Esophagus mucosa (tissue), 1 donor: ENCODE measurements around the gene MAPKAP1. TPM values are rescaled to one million over a fixed set of nuclear protein-coding genes. Genes with fewer than 3 reads are reported as not detected.

Experiments
- ATAC-seq: fragments of 200-7000 bp; cut with Tn5 transposase; one replicate; pipeline ENCODE4 v1.9.1; 2020
- total RNA-seq: library from RNA; stranded (reverse); gene quantifications from one replicate; pipeline ENCODE4 v1.2.4, GENCODE V29; 2023
- donor health status: DM: yes; HTN: yes; CAD: no.

Gene MAPKAP1
- total RNA-seq, 1 donor from 2014 or later = 57.1 TPM

DNA sequence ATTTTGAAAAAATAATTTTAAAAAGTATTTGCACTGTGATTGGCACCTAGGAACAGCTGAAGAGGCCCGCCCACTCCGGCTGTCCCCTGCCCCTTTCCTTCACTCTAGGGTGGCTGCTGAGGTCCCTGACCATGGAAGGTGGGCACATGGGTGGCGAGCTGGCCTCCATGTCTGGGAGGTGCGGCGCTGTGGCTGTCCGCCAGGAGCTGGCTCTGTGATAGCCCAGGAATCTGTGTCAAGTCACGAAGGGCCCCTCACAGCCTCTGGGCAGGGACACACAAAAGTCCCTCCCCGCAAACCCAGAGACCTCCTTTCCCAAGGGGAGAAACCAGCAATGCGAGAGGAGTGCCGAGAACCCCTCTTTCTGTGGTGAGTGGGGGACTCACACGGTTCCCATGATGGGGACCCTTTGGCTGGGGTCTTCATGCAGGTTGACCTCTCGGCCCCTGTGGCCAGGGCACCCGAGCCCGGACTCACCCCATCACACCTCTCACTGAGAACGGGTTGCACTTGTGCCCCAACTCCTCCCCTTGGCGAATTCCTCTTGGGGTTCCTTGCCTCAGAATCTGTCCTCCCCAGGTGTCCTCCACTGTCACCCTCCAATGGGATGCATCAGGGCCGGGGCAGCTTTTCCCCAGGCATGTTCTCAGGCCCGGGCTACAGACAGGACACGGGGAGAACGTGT is 277.4 kb downstream of the MAPKAP1 start:
- ATAC-seq = no peak

DNA sequence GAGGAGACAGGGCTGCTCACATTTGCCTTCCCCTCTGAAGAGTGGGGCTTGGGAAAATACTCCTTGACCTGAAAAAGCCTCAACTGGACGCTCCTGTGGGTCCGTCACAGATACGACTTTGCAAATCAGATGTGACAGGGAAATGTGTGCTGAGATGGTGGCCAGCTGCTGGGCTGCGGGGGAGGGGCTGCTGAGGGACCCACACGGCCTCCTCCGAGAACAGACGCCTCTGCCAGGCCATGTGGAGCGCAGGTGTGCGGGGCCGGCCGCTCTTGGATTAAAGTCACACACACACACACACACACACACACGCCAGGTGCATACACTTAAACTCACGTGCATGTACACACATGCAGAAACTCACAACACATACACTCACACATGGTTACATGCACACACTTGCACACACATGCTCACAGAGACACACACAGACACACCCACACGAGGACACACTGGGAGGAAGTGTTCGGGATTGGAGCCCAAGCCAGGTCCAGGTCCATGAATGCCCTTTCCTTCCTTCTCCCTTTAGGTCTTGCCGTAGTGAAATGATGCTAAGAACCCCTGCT is 278.0 kb downstream of the MAPKAP1 start:
- no peak for ATAC-seq

DNA sequence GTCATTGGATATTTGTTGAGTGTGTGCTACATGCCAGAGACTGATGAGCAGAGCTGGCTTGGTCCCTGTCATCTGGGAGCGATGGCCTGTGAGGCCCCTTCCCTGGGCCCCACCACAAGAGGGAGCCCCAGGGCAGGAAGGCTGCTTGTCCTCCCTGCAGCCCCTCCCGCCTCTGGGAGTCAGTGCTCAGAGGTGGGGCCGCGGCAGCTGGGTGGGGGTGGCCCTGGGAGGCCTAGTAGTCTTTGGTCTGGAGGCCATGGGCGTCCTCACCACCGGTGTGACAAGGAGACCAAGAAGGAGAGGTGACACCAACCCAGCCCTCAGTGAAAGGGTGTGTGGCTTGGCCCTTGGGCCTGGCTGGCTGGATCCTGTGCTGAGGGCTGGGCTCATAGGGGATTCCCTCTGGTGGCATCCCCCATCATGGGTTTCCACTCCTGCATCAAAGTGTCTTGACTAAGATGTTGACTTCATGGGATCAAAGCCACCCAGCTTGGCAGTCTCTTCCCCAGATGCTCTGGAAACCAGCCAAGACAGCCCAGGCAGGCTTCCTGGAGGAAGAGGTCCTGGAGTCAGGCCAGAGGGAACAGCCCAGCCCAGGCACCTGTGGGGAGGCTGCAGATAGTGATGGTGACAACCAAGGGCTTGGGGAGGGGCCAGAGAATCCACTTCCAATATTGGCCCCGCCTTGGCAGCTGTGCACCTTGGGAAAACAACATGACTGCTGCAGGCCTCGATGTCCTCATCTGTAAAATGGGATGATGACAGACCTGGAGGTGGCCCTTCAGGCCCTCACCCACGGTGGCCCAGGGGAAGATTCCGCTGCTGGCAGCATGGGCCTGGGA is 278.7 kb downstream of the MAPKAP1 start:
- ATAC-seq = peak; percentile 16

DNA sequence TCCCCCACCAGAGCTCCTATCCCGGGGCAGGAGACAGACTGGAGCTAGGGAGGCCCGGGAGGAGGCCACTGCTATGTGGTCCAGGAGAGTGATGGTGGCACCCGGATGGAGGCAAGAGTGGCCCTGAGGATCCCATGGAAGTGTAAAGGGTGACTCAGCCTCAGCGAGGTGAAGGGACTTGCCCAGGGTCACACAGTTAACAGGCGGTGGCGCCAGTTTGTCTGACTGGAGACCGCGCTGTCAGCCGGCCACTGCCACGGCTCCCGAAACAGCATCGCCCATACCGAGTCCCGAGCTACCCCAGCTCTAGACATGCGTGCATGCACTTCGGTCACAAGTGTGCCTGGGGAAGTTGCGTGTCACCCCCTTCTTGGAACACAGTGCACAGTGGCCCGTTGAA is 279.5 kb downstream of the MAPKAP1 start:
- ATAC-seq = no peak

DNA sequence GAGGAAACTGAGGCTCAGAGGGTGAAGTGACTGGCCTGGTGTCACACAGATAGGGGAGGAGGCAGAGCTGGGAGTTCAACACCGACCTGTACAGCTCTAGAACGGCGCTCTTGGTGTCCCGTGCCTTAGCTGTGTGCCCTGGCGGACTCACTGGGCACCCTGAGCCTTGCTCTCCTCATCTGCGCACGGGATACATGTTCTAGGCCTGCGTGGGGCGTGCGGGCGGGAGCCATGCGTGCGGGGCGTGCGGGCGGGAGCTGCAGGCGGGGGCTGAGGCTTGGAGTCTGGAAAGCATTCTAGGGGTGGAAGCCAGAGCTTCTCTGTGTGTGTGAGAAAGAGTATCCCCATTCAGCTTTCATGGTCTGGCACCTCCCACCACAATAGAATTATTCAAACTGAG is 280.1 kb downstream of the MAPKAP1 start:
- no peak for ATAC-seq

DNA sequence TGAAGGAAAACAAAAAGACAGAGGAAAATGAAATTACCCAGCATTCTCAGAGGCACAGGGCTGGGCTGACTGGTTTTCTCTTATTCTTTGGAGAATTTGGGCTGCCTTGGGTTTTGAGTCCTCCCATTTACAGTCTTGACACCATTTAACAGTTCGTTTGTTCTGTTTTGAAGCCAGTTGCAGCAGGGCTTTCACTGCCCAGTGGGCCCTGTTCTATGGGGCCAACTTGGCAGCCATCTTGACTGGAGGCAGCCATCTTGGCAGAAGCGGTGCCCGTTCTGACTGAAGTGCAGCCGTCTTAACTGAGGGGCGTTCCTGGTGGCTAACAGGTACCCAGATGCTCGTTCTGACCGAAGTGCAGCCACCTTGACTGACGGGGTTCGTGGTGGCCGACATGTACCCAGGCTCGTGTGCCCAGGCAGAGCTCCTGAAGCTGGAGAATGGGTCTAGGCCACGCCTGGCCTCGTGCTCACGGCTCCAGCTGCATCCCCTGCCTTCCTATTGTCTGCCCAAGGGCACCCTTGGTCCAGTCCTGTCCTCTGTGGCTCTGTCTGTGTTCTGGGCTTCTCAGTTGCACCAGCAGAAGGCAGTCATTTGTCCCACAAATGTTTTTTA is 281.0 kb downstream of the MAPKAP1 start:
- ATAC-seq = no peak

DNA sequence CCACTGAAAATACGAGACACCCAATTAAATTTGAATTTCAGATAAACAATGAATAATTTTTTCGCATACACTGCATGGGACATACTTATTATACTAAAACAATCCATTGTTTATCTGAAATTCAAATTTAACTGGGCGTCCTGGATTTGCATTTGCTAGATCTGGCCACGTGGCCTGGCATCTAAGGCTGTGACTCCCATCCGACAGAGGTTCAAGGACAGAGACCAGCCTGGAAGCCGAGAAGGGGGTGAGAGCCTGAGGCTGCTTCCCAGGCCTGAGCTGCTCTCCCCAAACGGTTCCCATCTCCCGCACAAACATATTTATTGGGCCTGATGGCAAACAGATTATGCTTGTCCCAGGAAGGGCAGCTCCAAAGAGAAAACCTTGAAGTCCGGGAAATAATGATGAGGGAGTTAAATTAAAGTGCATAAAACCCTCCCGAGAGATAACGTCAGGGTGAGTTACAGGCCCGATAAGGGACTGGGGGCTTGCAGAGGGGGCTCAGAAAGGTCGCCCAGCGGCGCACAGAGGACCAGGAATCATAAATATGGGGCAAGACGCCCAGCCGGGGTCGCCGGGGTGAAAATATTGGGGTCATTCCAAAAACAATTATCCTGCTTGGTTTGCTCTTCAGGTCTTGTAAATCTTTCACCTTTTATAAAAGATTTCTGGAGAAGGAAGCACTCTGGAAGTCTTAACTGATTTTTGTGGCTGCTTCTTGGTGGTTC is 281.7 kb downstream of the MAPKAP1 start:
- ATAC-seq = no peak

DNA sequence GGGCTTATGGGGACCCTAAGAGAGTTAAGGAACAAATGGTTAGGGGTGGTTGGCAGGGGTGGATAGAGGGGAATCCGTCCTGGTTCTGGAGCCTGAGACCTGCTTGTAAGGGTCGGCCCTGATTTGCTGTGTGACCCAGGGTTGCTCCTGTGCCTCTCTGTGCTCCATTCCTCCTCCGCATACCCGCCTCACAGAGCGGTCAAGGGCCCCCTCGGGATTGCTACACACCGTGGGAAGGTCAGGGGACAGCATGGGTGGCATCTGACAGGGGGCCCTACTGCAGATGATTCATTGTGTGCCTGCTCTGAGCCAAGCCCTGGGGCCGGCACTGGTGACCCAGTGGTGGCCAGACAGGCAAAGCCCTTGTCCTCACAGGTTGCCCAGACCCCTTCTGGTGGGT is 283.0 kb downstream of the MAPKAP1 start:
- no peak for ATAC-seq

DNA sequence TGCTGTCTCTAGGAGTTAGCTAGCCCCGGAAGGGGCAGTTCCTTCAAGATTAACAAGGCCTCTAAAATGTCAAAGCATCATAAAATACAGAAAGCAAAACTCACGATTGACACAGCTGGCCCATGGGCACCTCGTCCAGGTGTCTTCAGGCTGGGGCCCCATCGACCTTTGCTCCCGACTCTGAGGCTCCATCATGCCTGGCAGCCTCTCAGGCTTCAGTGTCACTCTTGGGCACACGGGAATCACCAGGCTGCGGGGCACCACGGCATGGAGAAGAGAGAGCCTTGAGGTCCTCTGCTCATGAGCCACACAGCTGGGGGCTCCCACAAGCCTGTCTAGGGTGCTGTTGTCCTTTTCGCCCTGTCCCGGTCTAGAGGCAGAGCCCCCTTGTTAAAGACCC is 284.2 kb downstream of the MAPKAP1 start:
- ATAC-seq = no peak

DNA sequence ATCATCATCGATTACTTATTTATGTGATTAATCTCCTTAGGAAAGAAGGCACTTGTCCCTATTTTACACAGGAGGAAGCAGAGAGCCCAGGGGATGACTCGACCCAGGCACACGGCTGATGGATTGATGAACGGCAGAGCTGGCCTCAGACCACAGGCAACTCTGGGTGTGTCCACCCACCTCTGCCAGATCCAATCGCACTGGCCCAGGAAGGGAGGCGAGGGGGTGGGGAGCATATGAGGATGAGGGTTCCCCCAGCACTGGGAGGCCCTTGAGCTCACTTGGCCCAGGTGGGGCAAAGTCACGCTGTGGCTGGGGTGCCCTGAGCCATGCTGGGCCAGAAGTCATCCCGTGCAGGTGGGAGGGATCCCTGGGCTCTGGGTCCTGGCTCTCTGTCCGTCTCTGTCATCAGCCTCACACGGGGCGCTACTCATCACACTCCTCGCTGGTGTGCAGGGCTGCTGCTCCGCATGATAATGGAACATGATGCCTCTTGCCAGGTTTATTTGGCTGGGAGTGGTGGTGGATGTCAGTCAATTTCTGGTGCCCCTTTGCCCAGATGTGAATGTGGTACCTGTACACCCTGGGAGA is 285.3 kb downstream of the MAPKAP1 start:
- ATAC-seq = no peak

DNA sequence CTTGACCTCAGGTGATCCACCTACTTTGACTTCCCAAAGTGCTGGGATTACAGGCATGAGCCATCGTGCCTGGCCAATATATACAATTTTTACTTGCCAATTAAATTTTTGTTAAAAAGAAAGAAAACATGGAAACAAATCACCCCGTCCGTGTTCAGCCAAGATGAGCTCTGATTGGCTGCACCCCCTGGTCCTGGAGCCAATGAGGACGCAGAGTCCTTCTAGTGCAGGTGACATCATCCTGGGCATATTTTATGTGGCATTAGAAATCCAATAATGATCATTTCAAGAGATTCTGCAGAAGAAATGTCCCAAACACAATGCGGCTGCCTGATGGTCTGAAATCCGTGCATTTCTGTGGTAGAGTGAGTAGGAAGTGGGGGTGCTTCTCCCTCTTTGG is 285.8 kb downstream of the MAPKAP1 start:
- ATAC-seq = no peak

DNA sequence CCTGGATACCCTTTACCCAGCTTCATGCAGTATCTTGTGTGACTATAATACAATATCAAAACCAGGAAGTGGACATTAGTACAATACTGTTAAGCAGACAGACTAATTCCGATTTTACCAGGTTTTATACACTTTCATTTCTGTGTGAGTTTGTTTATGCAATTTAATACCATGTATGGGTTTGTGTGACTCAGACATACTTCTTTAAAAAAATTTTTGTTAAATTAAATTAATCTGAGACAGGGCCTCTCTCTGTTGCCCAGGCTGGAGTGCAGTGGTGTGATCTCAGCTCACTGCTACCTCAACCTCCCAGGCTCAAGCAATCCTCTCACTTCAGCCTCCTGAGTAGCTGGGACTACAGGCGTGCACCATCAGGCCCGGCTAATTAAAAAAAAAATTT is 288.6 kb downstream of the MAPKAP1 start:
- ATAC-seq = no peak

DNA sequence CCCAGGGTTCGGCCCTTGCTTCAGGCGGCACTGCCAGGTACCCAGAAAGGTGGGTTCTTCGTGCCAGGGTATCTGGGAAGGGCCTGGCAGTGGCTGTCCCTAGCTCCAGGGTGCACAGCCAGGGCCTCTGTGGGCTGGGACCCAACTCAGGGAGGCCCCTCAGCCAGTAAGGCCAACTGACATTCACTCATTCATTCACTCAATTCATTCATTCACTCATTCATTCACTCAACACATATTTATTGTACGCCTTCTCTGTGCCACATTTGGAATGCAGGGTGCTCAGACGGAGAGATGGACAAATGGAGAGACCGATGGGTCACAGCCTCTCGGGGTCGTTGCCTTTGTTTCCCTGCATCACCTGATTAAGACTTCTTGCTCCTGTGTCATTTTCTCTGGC is 290.5 kb downstream of the MAPKAP1 start:
- ATAC-seq = no peak

DNA sequence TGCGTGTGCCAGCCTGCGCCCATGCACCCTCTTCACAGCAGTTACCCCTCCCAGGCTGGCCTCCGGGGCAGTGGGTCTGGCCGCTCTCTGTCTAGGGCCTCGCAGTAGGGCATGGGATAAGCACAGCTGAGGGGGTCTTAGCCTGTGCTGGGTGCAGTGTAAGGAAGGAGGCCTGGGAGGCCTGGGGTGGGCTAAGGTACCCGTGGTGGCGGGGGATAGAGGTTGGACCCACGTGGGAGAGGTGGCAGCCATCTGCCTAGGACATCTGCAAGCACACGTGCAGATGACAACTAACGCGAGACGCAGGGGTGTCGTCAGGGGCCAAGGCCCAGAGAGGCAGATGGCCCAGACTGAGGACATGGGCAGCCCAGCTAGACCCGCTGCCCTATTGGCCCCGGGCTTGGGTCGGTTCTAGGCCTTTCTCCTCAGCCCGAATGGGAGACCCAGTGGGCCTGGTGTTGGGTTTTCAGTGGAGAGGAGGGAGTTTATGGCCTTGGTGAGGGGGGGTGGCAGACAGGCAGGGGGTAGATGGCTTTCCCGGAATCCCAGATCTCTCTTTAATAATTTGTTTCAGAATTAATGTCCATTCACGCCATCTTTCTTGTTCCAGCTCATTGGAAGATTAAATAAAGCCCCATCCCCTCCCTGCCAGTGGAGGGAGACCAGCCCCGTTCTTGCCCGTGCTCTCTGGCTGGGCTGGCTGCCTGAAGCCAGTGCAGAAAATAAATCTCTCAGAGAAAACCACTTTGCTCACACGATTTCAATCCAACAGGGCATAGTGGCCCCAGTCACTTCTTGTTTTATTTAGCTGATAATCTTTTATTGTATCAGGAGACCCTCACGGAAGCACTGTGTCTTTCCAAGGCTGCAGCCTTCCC is 291.2 kb downstream of the MAPKAP1 start:
- no peak for ATAC-seq

DNA sequence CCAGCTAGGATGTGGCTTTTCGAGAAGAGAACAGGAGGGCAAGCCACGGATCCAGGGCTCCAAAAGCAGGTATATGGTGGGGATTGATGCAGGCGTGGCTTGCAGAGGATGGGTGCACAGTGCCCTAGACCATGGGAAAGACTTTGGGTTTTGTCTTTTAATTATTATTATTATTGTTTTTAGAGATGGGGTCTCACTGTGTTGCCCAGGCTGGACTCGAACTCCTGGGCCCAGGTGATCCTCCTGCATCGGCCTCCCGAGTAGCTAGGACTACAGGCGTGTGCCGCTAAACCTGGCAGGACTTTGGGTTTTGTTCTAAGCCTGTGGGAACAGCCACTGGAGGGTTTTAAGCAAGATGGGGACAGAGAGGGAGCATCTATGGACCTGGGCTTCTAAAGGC is 293.4 kb downstream of the MAPKAP1 start:
- ATAC-seq = no peak

DNA sequence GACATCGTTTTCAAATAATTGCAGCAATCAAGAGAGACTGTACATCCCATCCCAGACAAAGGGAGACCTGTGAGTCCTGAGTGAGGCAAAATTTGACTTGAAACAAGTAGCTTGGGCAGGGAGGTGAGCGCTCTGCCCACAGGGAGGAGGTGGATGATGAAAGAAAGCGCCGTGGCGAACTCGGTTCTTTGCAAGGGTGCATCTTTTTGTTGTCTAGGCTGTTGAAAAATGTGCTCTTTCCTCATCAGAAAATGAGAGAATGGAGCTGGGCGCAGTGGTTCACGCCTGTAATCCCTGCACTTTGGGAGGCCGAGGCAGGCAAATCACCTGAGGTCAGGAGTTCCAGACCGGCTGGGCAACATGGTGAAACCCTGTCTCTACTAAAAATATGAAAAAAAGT is 294.8 kb downstream of the MAPKAP1 start:
- ATAC-seq = no peak

DNA sequence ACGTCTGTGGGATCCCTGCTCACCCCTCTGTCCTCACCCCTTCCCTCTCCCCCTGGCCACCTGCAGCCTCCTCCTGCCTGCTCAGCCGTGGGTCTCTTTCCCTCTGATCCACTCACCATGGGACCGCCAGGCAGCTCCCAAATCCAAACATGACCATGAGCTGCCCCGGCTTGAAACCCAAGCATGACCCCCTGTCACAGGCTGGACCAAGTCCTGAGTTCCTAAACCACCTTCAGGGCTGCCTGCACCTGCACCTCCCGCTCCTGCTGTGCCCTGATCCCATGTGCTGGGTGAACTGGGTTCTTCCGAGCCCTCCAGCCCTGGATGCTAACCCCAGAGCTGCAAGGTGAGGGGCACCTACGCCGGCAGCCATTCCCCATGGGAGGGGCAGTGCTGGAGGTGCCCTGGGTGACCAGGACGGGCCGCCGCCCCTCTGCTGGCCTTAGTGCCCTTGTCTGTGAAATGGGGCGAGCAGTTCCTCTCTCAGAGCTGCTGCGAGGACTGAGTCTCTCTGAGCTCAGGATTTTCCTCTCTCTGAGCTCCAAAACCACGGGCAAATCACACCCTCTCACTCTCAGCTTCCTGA is 295.7 kb downstream of the MAPKAP1 start:
- no peak for ATAC-seq

DNA sequence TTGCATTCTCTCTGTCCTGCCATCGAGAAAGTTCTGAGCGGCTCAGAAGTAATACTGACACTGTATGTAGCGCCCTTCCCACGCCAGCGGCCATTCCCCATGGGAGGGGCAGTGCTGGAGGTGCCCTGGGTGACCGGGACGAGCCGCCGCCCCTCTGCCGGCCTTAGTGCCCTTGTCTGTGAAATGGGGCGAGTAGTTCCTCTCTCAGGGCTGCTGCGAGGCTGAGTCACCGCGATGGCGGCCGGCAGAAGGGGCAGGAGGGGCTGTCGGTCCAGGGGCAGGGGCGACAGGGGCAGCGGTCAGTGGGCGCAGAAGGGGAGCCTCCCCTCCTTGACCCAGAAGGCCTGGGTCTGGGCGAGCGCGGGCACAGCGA is 296.5 kb downstream of the MAPKAP1 start:
- no peak for ATAC-seq

DNA sequence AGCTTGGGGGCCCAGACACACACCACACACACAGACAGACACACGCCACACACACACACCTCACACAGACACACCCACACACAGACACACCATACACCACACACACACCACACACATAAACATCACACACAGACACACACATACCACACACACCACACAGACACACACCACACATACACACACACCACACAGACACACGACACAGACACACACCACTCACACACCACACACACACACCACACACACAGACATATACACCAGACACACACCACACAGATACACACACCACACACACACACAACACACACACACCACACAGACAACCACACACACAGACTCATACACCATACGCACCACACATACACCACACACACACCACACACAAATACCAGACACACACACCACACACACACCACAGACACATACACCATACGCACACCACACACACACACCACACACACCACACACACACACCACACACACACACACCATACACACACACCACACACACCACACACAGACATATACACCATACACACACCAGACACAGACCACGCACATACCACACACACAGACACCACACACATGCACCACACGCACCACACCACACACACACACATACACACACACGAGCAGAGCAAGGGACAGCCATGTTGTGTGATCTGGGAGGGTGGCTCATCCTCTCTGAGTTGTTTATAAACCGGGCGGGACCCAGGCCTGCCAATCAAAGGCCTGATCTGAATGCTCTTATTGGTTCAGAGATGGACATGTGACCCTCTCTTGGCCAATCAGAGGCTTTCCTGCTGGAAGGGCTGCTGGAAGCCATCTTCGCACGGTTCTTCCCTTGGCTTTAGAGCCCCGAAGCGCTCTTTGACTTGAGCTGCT is 297.1 kb downstream of the MAPKAP1 start:
- no peak for ATAC-seq

DNA sequence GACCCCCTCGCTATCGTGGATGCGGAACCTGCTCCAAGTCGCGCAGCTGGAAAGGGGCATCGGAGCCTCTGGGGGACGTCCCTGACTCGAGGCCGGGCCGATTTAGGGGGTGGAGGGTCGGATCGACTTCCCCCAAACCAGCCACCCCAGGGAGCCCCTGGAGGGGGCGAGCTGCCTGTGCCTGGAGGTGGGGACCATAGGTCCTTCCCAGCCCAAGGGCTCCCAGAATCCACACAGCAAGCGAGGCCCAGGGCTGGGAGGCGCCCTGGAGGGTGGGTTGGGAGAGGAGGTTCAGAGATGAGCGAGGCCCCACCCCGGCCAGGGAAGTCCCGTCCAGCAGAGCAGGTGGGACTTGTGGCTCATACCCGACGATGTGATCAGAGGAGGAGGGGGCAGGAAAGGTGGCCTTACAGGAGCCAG is 297.8 kb downstream of the MAPKAP1 start:
- ATAC-seq = no peak
